ENCODE measurements around the gene CSMD2. TPM values are rescaled to one million over a fixed set of nuclear protein-coding genes. Genes with fewer than 3 reads are reported as not detected.

CSMD2 gene
- total RNA-seq, 2 experiments from 2014 or later: not detected

GRCh38 chr1:33971913-33972312 lies 193.1 kb downstream of the CSMD2 start:
- no peak overlapping the region for H3K27ac Mint-ChIP-seq

GRCh38 chr1:33971018-33971710 lies 193.9 kb downstream of the CSMD2 start:
- no peaks in the 10 kb centered on the region for H3K36me3 Mint-ChIP-seq (ENCODE audit: low read depth)
- no peaks in the 10 kb centered on the region for H3K9me3 Mint-ChIP-seq
- intact Hi-C loops (cut with micrococcal nuclease): no loop called here
- no peak for DNase-seq
- H3K27me3 Mint-ChIP-seq (ENCODE audit: low read depth): peaks cover 4% of the 10 kb centered on the region
- no peak overlapping the region for H3K4me3 Mint-ChIP-seq
- H3K4me1 Mint-ChIP-seq (ENCODE audit: low read depth): no peaks in the 10 kb centered on the region
- H3K27ac Mint-ChIP-seq: no peak overlapping the region
- CTCF ChIA-PET: interaction anchor here (0.7 kb wide), 1 partner anchor 93 kb away, joined by 3 read pairs; no protein-coding TSS in a partner anchor

More at GRCh38 chr1:33971913-33972312, 193.1 kb downstream of the CSMD2 start:
- CTCF ChIA-PET: interaction anchor here (0.7 kb wide), 1 partner anchor 94 kb away, joined by 3 read pairs; no protein-coding TSS in a partner anchor
- Mint-ChIP-seq H3K4me3 (no peak overlapping the region), H3K36me3 (ENCODE audit: low read depth) (no peaks in the 10 kb centered on the region), H3K9me3 (no peaks in the 10 kb centered on the region), H3K4me1 (ENCODE audit: low read depth) (no peaks in the 10 kb centered on the region), H3K27me3 (ENCODE audit: low read depth) (peaks cover 4% of the 10 kb centered on the region)
- no peak for DNase-seq
- intact Hi-C loops (cut with micrococcal nuclease): no loop called here

- peaks cover 4% of the 10 kb centered on the region for H3K27me3 Mint-ChIP-seq (ENCODE audit: low read depth)
Observed at GRCh38 chr1:33970148-33970825, 194.7 kb downstream of the CSMD2 start.

DNA sequence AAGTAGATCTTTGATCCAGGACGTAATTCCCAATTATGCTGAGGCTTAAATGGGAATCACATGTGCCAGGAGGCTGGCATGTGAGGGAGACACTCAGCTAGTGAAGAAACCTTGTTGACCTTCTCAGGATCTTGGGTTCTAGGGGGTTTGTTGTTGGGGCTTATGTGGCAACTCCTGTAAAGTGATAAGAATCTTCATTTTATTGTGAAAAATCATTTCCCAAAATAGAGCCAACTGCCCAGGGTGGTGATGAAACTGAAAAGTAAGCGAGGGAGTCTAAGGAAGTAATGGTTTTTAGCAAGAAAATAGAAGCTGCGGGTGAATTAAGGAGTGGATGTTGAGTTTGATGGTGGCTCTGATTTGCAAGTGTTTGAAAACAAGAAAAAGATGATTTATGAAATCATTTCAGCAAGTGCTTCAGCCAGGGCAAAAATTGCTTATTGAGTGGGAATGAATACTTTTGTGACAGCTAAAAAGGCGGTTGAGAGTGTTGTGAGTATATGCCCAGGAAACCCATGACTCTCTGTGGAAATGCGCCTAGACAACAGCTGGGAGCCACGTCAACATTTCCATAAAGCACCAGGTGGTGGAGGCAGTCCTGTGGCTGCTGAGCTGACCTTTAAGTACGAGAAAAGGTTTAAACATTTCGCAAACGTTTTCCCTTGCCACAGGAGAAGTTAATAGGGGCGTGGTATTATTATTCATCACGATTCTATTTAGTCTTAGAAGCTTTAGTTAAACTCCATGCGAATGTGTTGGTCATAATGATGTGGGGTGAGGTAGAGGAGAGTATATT lies 198.5 kb downstream of the CSMD2 start:
- no peak overlapping the region for H3K4me3 Mint-ChIP-seq
- H3K9me3 Mint-ChIP-seq: no peaks in the 10 kb centered on the region
- no peaks in the 10 kb centered on the region for H3K36me3 Mint-ChIP-seq (ENCODE audit: low read depth)
- no peaks in the 10 kb centered on the region for H3K4me1 Mint-ChIP-seq (ENCODE audit: low read depth)
- no peak overlapping the region for H3K27ac Mint-ChIP-seq
- H3K27me3 Mint-ChIP-seq (ENCODE audit: low read depth): peaks cover 2% of the 10 kb centered on the region
- CTCF ChIA-PET: no interaction called here
- no peak for DNase-seq
- intact Hi-C loops (cut with micrococcal nuclease): no loop called here

More at GRCh38 chr1:33970148-33970825, 194.7 kb downstream of the CSMD2 start:
- DNase-seq: no peak
- Mint-ChIP-seq H3K27ac (no peak overlapping the region), H3K4me3 (no peak overlapping the region), H3K36me3 (ENCODE audit: low read depth) (no peaks in the 10 kb centered on the region), H3K4me1 (ENCODE audit: low read depth) (no peaks in the 10 kb centered on the region), H3K9me3 (no peaks in the 10 kb centered on the region)
- intact Hi-C loops (cut with micrococcal nuclease): no loop called here
- CTCF ChIA-PET: no interaction called here

DNA sequence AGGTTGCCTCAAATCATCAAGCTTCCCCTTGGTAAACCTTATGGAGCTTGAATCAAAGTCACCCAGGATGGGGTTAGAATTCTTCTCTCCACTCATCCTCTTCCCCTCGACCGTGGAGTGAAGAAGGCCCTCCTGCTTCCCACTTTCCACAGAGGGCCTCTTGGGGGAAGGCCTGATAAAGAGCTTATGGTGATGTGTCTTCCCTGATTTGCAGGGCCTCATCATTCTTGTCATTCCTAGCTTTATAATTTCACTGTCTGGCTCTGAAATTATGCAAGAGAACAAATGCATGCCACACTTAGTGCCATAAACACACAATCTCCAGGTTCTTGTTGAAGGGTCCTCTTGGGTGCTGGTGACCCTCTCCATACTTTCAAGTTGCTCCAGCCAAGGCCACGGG lies 199.9 kb downstream of the CSMD2 start:
- no peak for DNase-seq
- CTCF ChIA-PET: no interaction called here
- Mint-ChIP-seq H3K9me3 (no peaks in the 10 kb centered on the region), H3K4me1 (ENCODE audit: low read depth) (no peaks in the 10 kb centered on the region), H3K4me3 (no peak overlapping the region), H3K36me3 (ENCODE audit: low read depth) (no peaks in the 10 kb centered on the region), H3K27me3 (ENCODE audit: low read depth) (peaks cover 2% of the 10 kb centered on the region), H3K27ac (no peak overlapping the region)
- intact Hi-C loops (cut with micrococcal nuclease): no loop called here

GRCh38 chr1:33962061-33962460 lies 203.0 kb downstream of the CSMD2 start:
- Mint-ChIP-seq H3K36me3 (ENCODE audit: low read depth) (no peaks in the 10 kb centered on the region), H3K27ac (no peak overlapping the region), H3K27me3 (ENCODE audit: low read depth) (no peaks in the 10 kb centered on the region), H3K4me1 (ENCODE audit: low read depth) (no peaks in the 10 kb centered on the region), H3K4me3 (no peak overlapping the region), H3K9me3 (no peaks in the 10 kb centered on the region)
- CTCF ChIA-PET: no interaction called here
- no peak for DNase-seq
- intact Hi-C loops (cut with micrococcal nuclease): no loop called here

GRCh38 chr1:33960188-33960895 lies 204.7 kb downstream of the CSMD2 start:
- Mint-ChIP-seq H3K27me3 (ENCODE audit: low read depth) (no peaks in the 10 kb centered on the region), H3K4me1 (ENCODE audit: low read depth) (no peaks in the 10 kb centered on the region), H3K9me3 (no peaks in the 10 kb centered on the region), H3K27ac (no peak overlapping the region), H3K36me3 (ENCODE audit: low read depth) (no peaks in the 10 kb centered on the region), H3K4me3 (no peak overlapping the region)
- CTCF ChIA-PET: no interaction called here
- intact Hi-C loops (cut with micrococcal nuclease): no loop called here
- DNase-seq: no peak

GRCh38 chr1:33957854-33958253 lies 207.2 kb downstream of the CSMD2 start:
- Mint-ChIP-seq H3K4me1 (ENCODE audit: low read depth) (no peaks in the 10 kb centered on the region), H3K36me3 (ENCODE audit: low read depth) (no peaks in the 10 kb centered on the region), H3K4me3 (no peak overlapping the region), H3K27ac (no peak overlapping the region), H3K9me3 (no peaks in the 10 kb centered on the region), H3K27me3 (ENCODE audit: low read depth) (no peaks in the 10 kb centered on the region)
- intact Hi-C loops (cut with micrococcal nuclease): no loop called here
- CTCF ChIA-PET: no interaction called here
- no peak for DNase-seq

DNA sequence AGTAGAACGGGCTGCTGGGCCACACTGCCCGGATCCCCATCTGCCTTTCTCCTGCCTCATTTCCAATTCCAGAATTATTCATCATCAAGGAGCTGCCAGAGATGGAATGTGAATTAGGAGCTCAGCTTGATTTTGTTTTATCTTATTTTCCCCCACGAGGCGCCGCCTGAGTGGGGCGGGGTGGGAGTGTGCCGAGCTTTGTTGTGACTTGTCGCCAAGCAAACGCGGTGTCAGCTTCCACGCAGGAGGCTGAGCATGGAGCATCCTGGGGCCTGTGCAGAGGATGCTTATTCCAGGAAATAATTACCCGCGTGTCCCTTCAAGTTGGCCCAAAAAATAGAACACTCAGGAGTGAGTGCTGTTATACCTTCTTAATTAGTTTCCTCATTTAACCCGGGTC lies 209.9 kb downstream of the CSMD2 start:
- intact Hi-C loops (cut with micrococcal nuclease): no loop called here
- Mint-ChIP-seq H3K4me3 (no peak overlapping the region), H3K9me3 (no peaks in the 10 kb centered on the region), H3K27ac (no peak overlapping the region), H3K36me3 (ENCODE audit: low read depth) (no peaks in the 10 kb centered on the region), H3K27me3 (ENCODE audit: low read depth) (no peaks in the 10 kb centered on the region), H3K4me1 (ENCODE audit: low read depth) (no peaks in the 10 kb centered on the region)
- no peak for DNase-seq
- CTCF ChIA-PET: no interaction called here

- Mint-ChIP-seq H3K27ac (no peak overlapping the region), H3K4me3 (no peak overlapping the region), H3K27me3 (ENCODE audit: low read depth) (peaks cover 3% of the 10 kb centered on the region), H3K36me3 (ENCODE audit: low read depth) (no peaks in the 10 kb centered on the region), H3K9me3 (no peaks in the 10 kb centered on the region), H3K4me1 (ENCODE audit: low read depth) (no peaks in the 10 kb centered on the region)
- CTCF ChIA-PET: no interaction called here
- intact Hi-C loops (cut with micrococcal nuclease): no loop called here
- no peak for DNase-seq
Observed at GRCh38 chr1:33949570-33949969, 215.5 kb downstream of the CSMD2 start.

- DNase-seq: no peak
- intact Hi-C loops (cut with micrococcal nuclease): no loop called here
- H3K36me3 Mint-ChIP-seq (ENCODE audit: low read depth): no peaks in the 10 kb centered on the region
- H3K27ac Mint-ChIP-seq: no peak overlapping the region
- H3K4me3 Mint-ChIP-seq: no peak overlapping the region
- H3K4me1 Mint-ChIP-seq (ENCODE audit: low read depth): no peaks in the 10 kb centered on the region
- no peaks in the 10 kb centered on the region for H3K9me3 Mint-ChIP-seq
- H3K27me3 Mint-ChIP-seq (ENCODE audit: low read depth): peaks cover 3% of the 10 kb centered on the region
- CTCF ChIA-PET: no interaction called here
Observed at GRCh38 chr1:33948291-33948690, 216.7 kb downstream of the CSMD2 start.

DNA sequence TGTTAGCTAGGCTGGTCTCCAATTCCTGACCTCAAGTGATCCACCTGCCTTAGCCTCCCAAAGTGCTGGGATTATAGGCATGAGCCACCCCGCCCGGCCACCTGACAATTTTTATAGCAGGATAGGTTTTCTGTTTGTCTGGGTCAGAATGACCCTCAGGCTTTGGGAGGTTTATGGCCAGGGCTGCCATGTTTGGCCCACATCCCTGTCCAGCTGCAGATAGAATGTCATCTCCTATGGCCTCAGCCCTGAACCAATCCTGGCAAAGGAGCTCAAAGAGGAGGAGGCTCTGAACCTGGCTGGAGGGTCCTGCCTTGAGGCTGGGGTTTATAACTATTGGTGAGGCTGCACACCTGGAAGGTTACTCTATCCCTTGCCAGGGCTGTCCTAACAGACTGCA lies 218.2 kb downstream of the CSMD2 start:
- H3K4me1 Mint-ChIP-seq (ENCODE audit: low read depth): no peaks in the 10 kb centered on the region
- peaks cover 3% of the 10 kb centered on the region for H3K27me3 Mint-ChIP-seq (ENCODE audit: low read depth)
- intact Hi-C loops (cut with micrococcal nuclease): no loop called here
- no peak for DNase-seq
- no peaks in the 10 kb centered on the region for H3K9me3 Mint-ChIP-seq
- CTCF ChIA-PET: no interaction called here
- no peaks in the 10 kb centered on the region for H3K36me3 Mint-ChIP-seq (ENCODE audit: low read depth)
- H3K4me3 Mint-ChIP-seq: no peak overlapping the region
- no peak overlapping the region for H3K27ac Mint-ChIP-seq
